Panc1 (cell line): ENCODE data around the gene TOB1. TPM values are rescaled to one million over a fixed set of nuclear protein-coding genes. Genes with fewer than 3 reads are reported as not detected.

Experiments
- ATAC-seq: fragments of 200-7000 bp; cut with Tn5 transposase; 2 replicates; pipeline ENCODE4 v1.9.1; 2020; ENCODE audit warnings: mild to moderate bottlenecking, moderate library complexity
- BruUV-seq: library from RNA; stranded (reverse); fragments of 400-500 nt; replicated peaks from 2 replicates; lab custom pipeline; 2021; lab: Mats Ljungman, UMichigan
- CTCF ChIA-PET: fragments of 300-600 bp; sonication (Branson Sonifier 250); formaldehyde crosslinking; loops from one replicate; lab custom pipeline; 2022; ENCODE audit warnings: antibody characterized with exemption; lab: Charles Lee
- POLR2A ChIA-PET: fragments of 300-600 bp; sonication (Branson Sonifier 250); formaldehyde crosslinking; loops from one replicate; lab custom pipeline; 2022; ENCODE audit warnings: antibody characterized with exemption; lab: Charles Lee
- DNase-seq: peaks from one replicate; pipeline ENCODE4 v3.0.0-alpha.2; 2010; ENCODE audit warnings: low read depth, low spot score
- H3K27ac ChIP-seq: 2 replicates; pipeline ENCODE4 v1.5.1; 2011; ENCODE audit warnings: mild to moderate bottlenecking, low read length, inconsistent platforms
- H3K27me3 ChIP-seq: fragments of 200-500 bp; sonication (Bioruptor generic); 2 replicates; pipeline ENCODE4 v1.6.0; 2014; ENCODE audit warnings: low read length, inconsistent platforms; ENCODE audit not compliant: control insufficient read depth, insufficient read depth
- H3K36me3 ChIP-seq: fragments of 200-500 bp; sonication (Bioruptor generic); 2 replicates; pipeline ENCODE4 v1.5.1; 2014; ENCODE audit warnings: inconsistent platforms, mild to moderate bottlenecking, low read length, moderate library complexity; ENCODE audit not compliant: control insufficient read depth, insufficient read depth
- H3K4me1 ChIP-seq: 2 replicates; pipeline ENCODE4 v1.5.1; 2011; ENCODE audit warnings: inconsistent platforms, mild to moderate bottlenecking, low read length, moderate library complexity; ENCODE audit not compliant: control insufficient read depth, insufficient read depth
- H3K4me3 ChIP-seq, 2 experiments: 2 replicates each; pipeline ENCODE4 v1.5.1; 2011 to 2012; ENCODE audit warnings: low read depth in 2 of 2, low read length in 2 of 2, mild to moderate bottlenecking in 2 of 2, inconsistent platforms in 1 of 2, moderate library complexity in 1 of 2
- H3K9me3 ChIP-seq: fragments of 200-500 bp; sonication (Bioruptor generic); 2 replicates; pipeline ENCODE4 v1.5.1; 2014; ENCODE audit warnings: low read depth, mild to moderate bottlenecking, inconsistent platforms, low read length, moderate library complexity; ENCODE audit not compliant: control insufficient read depth, insufficient read depth
- CTCF ChIP-seq: fragments of 450-650 bp; IDR thresholded peaks from 2 replicates; pipeline ENCODE4 v1.5.1; 2017; ENCODE audit warnings: mild to moderate bottlenecking
- POLR2AphosphoS5 ChIP-seq: IDR thresholded peaks from 2 replicates; pipeline ENCODE4 v1.6.1; 2012; ENCODE audit warnings: mild to moderate bottlenecking, low read depth, low read length, moderate library complexity
- REST ChIP-seq, 2 experiments: IDR thresholded peaks; 2 replicates each; pipeline ENCODE4 v1.6.1; 2011 to 2012; ENCODE audit warnings: low read depth in 2 of 2, control low read depth in 1 of 2, low read length in 1 of 2, mild to moderate bottlenecking in 1 of 2, moderate library complexity in 1 of 2; ENCODE audit not compliant: insufficient read depth in 1 of 2
- SIN3A ChIP-seq: IDR thresholded peaks from 2 replicates; pipeline ENCODE4 v1.6.1; 2012; ENCODE audit warnings: low read depth, mild to moderate bottlenecking, low read length, moderate library complexity, borderline replicate concordance; ENCODE audit not compliant: insufficient read depth
- TCF7L2 ChIP-seq: IDR thresholded peaks from 2 replicates; pipeline ENCODE4 v1.6.1; 2011; ENCODE audit warnings: mild to moderate bottlenecking, low read depth, low read length, inconsistent platforms
- in situ Hi-C: cut with HindIII; loops from 2 replicates; pipeline ENCODE4 v1.10.0; 2016; ENCODE audit warnings: low sequenced_read_pairs, low pct_unique_long_range_greater_than_20kb
- intact Hi-C: fragments of 100-400 bp; cut with micrococcal nuclease; formaldehyde crosslinking; loops from one replicate; pipeline ENCODE4 v1.10.0; 2022; ENCODE audit not compliant: unreplicated experiment
- total RNA-seq: library from RNA; stranded (reverse); gene quantifications from one replicate; pipeline ENCODE4 v1.2.1, GENCODE V29; 2021; ENCODE audit not compliant: unreplicated experiment

TOB1 gene
- total RNA-seq, 1 experiment from 2014 or later: 117 TPM

- H3K4me3 ChIP-seq: no peak overlapping the region
- no peaks in the 10 kb centered on the region for H3K27me3 ChIP-seq
- POLR2A ChIA-PET: no interaction called here
- CTCF ChIA-PET: no interaction called here
- no TSS peak for BruUV-seq
- no peaks in the 10 kb centered on the region for H3K36me3 ChIP-seq
- H3K4me1 ChIP-seq: peaks cover 7% of the 10 kb centered on the region; the same call in 1 of the 2 replicates
- ATAC-seq (no peak), DNase-seq (no peak)
- TF ChIP-seq SIN3A: no peak
- no peak overlapping the region for H3K27ac ChIP-seq
- intact Hi-C loops: no loop called here
- in situ Hi-C loops: no loop called here
- H3K9me3 ChIP-seq: no peaks in the 10 kb centered on the region
Measured at GRCh38 chr17:50847566-50847965, 18.6 kb downstream of the TOB1 start.

GRCh38 chr17:50845240-50846147, 20.7 kb downstream of the TOB1 start:
- POLR2A ChIA-PET: no interaction called here
- no peak overlapping the region for H3K27ac ChIP-seq

More at GRCh38 chr17:50845240-50846147, 20.7 kb downstream of the TOB1 start:
- no peak for TF ChIP-seq POLR2AphosphoS5
- no peak for TF ChIP-seq TCF7L2
- TF ChIP-seq SIN3A: no peak
- no peak for TF ChIP-seq CTCF
- no peak for TF ChIP-seq REST (IDR thresholded peaks at IDR 0.05; ENCODE audit: insufficient read depth in 1 of 2, low read depth in 2 of 2, low read length in 1 of 2)
- Histone ChIP-seq H3K36me3 (no peaks in the 10 kb centered on the region), H3K4me1 (no peaks in the 10 kb centered on the region), H3K9me3 (no peaks in the 10 kb centered on the region), H3K4me3 (no peak overlapping the region), H3K27me3 (no peaks in the 10 kb centered on the region)
- ATAC-seq (no peak), DNase-seq (no peak)
- no TSS peak for BruUV-seq
- in situ Hi-C loops: no loop called here
- CTCF ChIA-PET: no interaction called here
- intact Hi-C loops: no loop called here
